Endothelial cell of umbilical vein (primary cell): ENCODE measurements around the gene PARP8.

ENCODE experiments used
- EZH2 ChIP-seq: IDR thresholded peaks from 2 replicates; pipeline ENCODE4 v1.6.1; 2012; ENCODE audit warnings: borderline replicate concordance, low read depth, mild to moderate bottlenecking, moderate library complexity, low read length, inconsistent platforms; ENCODE audit not compliant: severe bottlenecking
- FOS ChIP-seq: IDR thresholded peaks from 2 replicates; pipeline ENCODE4 v1.6.1; 2011; ENCODE audit warnings: mild to moderate bottlenecking, low read length, moderate library complexity, borderline replicate concordance; ENCODE audit not compliant: insufficient read depth
- JUN ChIP-seq: IDR thresholded peaks from 2 replicates; pipeline ENCODE4 v1.6.1; 2011; ENCODE audit warnings: borderline replicate concordance, low read depth; ENCODE audit not compliant: insufficient read length, insufficient read depth
- MYC ChIP-seq: IDR thresholded peaks from one replicate; pipeline ENCODE4 v1.6.1; 2011; ENCODE audit warnings: mild to moderate bottlenecking, low read depth, low read length
- POLR2A ChIP-seq: IDR thresholded peaks from 2 replicates; pipeline ENCODE4 v1.6.1; 2012; ENCODE audit warnings: low read depth, mild to moderate bottlenecking, control low read depth, low read length
- POLR2AphosphoS5 ChIP-seq: IDR thresholded peaks from 2 replicates; pipeline ENCODE4 v1.6.1; 2012; ENCODE audit warnings: low read depth, mild to moderate bottlenecking, control low read depth, low read length, moderate library complexity; ENCODE audit not compliant: insufficient read depth
- TF ChIP-seq, protein P1 (sequence below), 2 donors: IDR thresholded peaks; 1 replicate in 1 of 2; 2 replicates in 1 of 2; pipeline ENCODE4 v1.5.1; 2011; ENCODE audit warnings: low read length in 2 of 2, mild to moderate bottlenecking in 2 of 2, moderate library complexity in 2 of 2, control low read depth in 1 of 2, inconsistent platforms in 1 of 2, low read depth in 1 of 2; ENCODE audit not compliant: insufficient read depth in 1 of 2; ENCODE audit errors: extremely low read depth in 1 of 2
- TF ChIP-seq, protein P2 (sequence below): IDR thresholded peaks from 2 replicates; pipeline ENCODE4 v1.6.1; 2011; ENCODE audit not compliant: insufficient read depth, insufficient read length

DNA sequence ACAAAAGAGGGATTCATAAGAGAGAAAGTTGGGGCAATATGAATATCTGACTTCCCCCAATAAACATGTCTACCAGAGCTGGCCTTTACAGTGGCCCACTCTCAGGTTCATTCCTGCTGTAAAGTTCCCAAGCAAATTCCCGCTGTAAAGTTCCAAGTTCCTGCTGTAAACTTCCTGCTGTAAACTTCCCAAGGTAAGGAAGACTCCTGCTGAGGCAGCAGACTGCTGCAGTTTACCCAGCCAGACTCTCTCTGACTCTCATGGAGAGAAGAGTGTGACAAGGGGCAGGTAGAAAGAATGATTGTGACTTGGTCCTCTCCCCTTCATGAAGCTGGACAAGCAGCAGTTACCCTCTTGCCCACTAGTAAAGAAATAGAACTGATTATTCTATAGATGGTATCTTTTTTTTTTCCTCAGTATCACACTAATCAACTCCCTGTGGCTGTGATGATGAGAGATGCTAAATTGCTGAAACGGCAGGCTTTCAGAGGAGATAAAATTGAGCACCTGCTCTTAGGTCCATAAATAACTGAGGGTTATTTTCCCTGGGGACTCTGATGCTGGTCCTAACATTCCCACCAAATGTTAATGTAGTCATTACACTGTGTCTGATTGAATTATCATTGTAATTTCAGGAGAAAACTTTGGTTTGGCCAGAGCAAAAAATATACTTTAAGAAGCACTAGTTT is 220.4 kb downstream of the PARP8 start:
- TF ChIP-seq, protein P1, sequence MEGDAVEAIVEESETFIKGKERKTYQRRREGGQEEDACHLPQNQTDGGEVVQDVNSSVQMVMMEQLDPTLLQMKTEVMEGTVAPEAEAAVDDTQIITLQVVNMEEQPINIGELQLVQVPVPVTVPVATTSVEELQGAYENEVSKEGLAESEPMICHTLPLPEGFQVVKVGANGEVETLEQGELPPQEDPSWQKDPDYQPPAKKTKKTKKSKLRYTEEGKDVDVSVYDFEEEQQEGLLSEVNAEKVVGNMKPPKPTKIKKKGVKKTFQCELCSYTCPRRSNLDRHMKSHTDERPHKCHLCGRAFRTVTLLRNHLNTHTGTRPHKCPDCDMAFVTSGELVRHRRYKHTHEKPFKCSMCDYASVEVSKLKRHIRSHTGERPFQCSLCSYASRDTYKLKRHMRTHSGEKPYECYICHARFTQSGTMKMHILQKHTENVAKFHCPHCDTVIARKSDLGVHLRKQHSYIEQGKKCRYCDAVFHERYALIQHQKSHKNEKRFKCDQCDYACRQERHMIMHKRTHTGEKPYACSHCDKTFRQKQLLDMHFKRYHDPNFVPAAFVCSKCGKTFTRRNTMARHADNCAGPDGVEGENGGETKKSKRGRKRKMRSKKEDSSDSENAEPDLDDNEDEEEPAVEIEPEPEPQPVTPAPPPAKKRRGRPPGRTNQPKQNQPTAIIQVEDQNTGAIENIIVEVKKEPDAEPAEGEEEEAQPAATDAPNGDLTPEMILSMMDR (IDR thresholded peaks at IDR 0.05; ENCODE audit: extremely low read depth in 1 of 2, insufficient read depth in 1 of 2, low read depth in 1 of 2, low read length in 2 of 2), result no peak
- TF ChIP-seq, protein P2, sequence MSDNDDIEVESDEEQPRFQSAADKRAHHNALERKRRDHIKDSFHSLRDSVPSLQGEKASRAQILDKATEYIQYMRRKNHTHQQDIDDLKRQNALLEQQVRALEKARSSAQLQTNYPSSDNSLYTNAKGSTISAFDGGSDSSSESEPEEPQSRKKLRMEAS, result no peak
- TF ChIP-seq POLR2A (no peak), FOS (no peak), EZH2 (no peak), POLR2AphosphoS5 (no peak), MYC (no peak), JUN (no peak)
